MCF 10A (cell line): Measurements from ENCODE around the gene EXOC7. TPM values are rescaled to one million over a fixed set of nuclear protein-coding genes. Genes with fewer than 3 reads are reported as not detected.

Source experiments
- BruUV-seq: library from RNA; stranded (reverse); fragments of 400-500 nt; replicated peaks from 2 replicates; lab custom pipeline; 2021; lab: Mats Ljungman, UMichigan
- CTCF ChIA-PET: fragments of 300-600 bp; sonication (Branson Sonifier 250); formaldehyde crosslinking; extraction: SDS; loops from one replicate; lab custom pipeline; 2021; ENCODE audit warnings: antibody characterized with exemption, inconsistent platforms; lab: Yijun Ruan, JAX
- POLR2A ChIA-PET: fragments of 300-600, 350-650 bp; sonication (Branson Sonifier 250); formaldehyde crosslinking; extraction: SDS; loops from one replicate; lab custom pipeline; 2020; ENCODE audit warnings: antibody characterized with exemption, inconsistent platforms; lab: Yijun Ruan, JAX
- DNase-seq: peaks from one replicate; pipeline ENCODE4 v3.0.0-alpha.2; 2018; ENCODE audit not compliant: unreplicated experiment
- H3K27ac Mint-ChIP-seq: one replicate; pipeline ENCODE4 v1.8.0; 2022; ENCODE audit warnings: mild to moderate bottlenecking, low read depth, mixed read lengths; ENCODE audit not compliant: unreplicated experiment
- H3K27me3 Mint-ChIP-seq: one replicate; pipeline ENCODE4 v1.8.0; 2022; ENCODE audit warnings: mixed read lengths; ENCODE audit not compliant: insufficient read depth, unreplicated experiment
- H3K36me3 Mint-ChIP-seq: one replicate; pipeline ENCODE4 v1.8.0; 2022; ENCODE audit warnings: mild to moderate bottlenecking, moderate library complexity, mixed read lengths; ENCODE audit not compliant: insufficient read depth, unreplicated experiment
- H3K4me1 Mint-ChIP-seq: one replicate; pipeline ENCODE4 v1.8.0; 2022; ENCODE audit warnings: mixed read lengths; ENCODE audit not compliant: insufficient read depth, unreplicated experiment
- H3K4me3 Mint-ChIP-seq: one replicate; pipeline ENCODE4 v1.8.0; 2022; ENCODE audit warnings: mild to moderate bottlenecking, moderate library complexity, mixed read lengths; ENCODE audit not compliant: unreplicated experiment
- H3K9me3 Mint-ChIP-seq: one replicate; pipeline ENCODE4 v1.8.0; 2022; ENCODE audit warnings: mixed read lengths; ENCODE audit not compliant: unreplicated experiment
- CTCF ChIP-seq: fragments of 200-600 bp; IDR thresholded peaks from one replicate; pipeline ENCODE4 v1.8.0; 2022; ENCODE audit warnings: antibody characterized with exemption, mild to moderate bottlenecking; ENCODE audit not compliant: unreplicated experiment
- intact Hi-C: fragments of 100-400 bp; cut with micrococcal nuclease; formaldehyde crosslinking; loops from 2 replicates; pipeline ENCODE4 v1.14.1; 2022
- total RNA-seq: library from RNA; stranded (reverse); gene quantifications from 2 replicates; pipeline ENCODE4 v1.2.3, GENCODE V29; 2022

The EXOC7 gene
- total RNA-seq, 1 experiment from 2014 or later: 80.8 TPM

- no peaks in the 10 kb centered on the region for H3K9me3 Mint-ChIP-seq
- BruUV-seq: no TSS peak
- H3K4me3 Mint-ChIP-seq: no peak overlapping the region
- TF ChIP-seq CTCF: no peak
- CTCF ChIA-PET: interaction anchor here (0.6 to 7.2 kb wide), 5 partner anchors 105 to 174 kb away, joined by 3 to 82 read pairs (median 4); no protein-coding TSS in a partner anchor
- no peaks in the 10 kb centered on the region for H3K27me3 Mint-ChIP-seq
- DNase-seq: no peak
- H3K27ac Mint-ChIP-seq: no peak overlapping the region
- intact Hi-C loops: no loop called here
- POLR2A ChIA-PET: no interaction called here
- H3K4me1 Mint-ChIP-seq: no peaks in the 10 kb centered on the region
- H3K36me3 Mint-ChIP-seq: no peaks in the 10 kb centered on the region
Measured at GRCh38 chr17:76119409-76120371, 16.1 kb upstream of the EXOC7 start.

DNA sequence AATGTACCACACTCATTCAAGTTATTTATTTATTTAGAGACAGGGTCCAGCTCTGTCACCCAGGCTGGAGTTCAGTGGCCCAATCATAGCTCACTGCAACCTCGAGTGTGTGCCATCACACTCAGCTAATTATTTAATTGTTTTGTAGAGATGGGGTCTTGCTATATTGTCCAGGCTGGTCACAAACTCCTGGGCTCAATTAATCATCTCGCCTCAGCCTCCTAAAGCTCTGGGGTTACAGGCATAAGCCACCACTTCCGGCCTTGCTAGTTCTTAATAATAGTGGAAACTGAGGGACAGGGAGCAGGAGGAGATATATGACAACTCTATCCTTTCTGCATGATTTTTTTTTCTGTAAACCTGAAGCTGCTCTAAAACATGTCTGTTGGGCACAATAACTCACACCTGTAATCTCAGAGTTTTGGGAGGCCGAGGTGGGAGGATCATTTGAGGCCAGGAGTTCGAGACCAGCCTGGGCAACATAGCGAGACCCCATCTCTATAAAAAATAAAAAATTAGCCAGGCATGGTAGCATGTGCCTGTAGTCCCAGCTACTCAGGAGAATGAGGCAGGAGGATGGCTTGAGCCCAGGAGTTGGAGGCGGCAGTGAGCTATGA lies 11.7 kb upstream of the EXOC7 start:
- H3K36me3 Mint-ChIP-seq: no peaks in the 10 kb centered on the region
- ChIA-PET CTCF (interaction anchor here (0.7 to 1.3 kb wide), 2 partner anchors 67 to 163 kb away, joined by 3 to 4 read pairs; no protein-coding TSS in a partner anchor), POLR2A (interaction anchor here (0.7 to 1.5 kb wide), 2 partner anchors 12 to 17 kb away, joined by 3 to 4 read pairs; partner anchors contain the start of gene EXOC7)

GRCh38 chr17:76111956-76112355 lies 8.4 kb upstream of the EXOC7 start:
- Mint-ChIP-seq H3K9me3 (no peaks in the 10 kb centered on the region), H3K27ac (no peak overlapping the region), H3K4me3 (no peak overlapping the region), H3K36me3 (no peaks in the 10 kb centered on the region), H3K4me1 (no peaks in the 10 kb centered on the region), H3K27me3 (no peaks in the 10 kb centered on the region)
- ChIA-PET POLR2A (no interaction called here), CTCF (interaction anchor here (2.6 kb wide), 1 partner anchor 167 kb away, joined by 9 read pairs; no protein-coding TSS in a partner anchor)
- intact Hi-C loops: no loop called here
- DNase-seq: no peak
- TF ChIP-seq CTCF: no peak
- no TSS peak for BruUV-seq

More for the DNA sequence above, 11.7 kb upstream of the EXOC7 start:
- DNase-seq: no peak
- no peak for TF ChIP-seq CTCF
- no peak overlapping the region for H3K27ac Mint-ChIP-seq
- H3K9me3 Mint-ChIP-seq: no peaks in the 10 kb centered on the region
- intact Hi-C loops: no loop called here
- no TSS peak for BruUV-seq
- no peaks in the 10 kb centered on the region for H3K4me1 Mint-ChIP-seq
- H3K27me3 Mint-ChIP-seq: no peaks in the 10 kb centered on the region
- H3K4me3 Mint-ChIP-seq: no peak overlapping the region

- Mint-ChIP-seq H3K4me1 (peaks cover 5% of the 10 kb centered on the region), H3K27me3 (no peaks in the 10 kb centered on the region), H3K36me3 (no peaks in the 10 kb centered on the region), H3K27ac (no peak overlapping the region), H3K9me3 (no peaks in the 10 kb centered on the region), H3K4me3 (no peak overlapping the region)
- ChIA-PET POLR2A (no interaction called here), CTCF (no interaction called here)
- TF ChIP-seq CTCF: peak; percentile 32
- DNase-seq: peak; percentile 34
- intact Hi-C loops: no loop called here
- BruUV-seq: no TSS peak
Measured at GRCh38 chr17:76107509-76107908, 3.9 kb upstream of the EXOC7 start.
